Measurements from ENCODE around the gene KIF22. TPM values are rescaled to one million over a fixed set of nuclear protein-coding genes. Genes with fewer than 3 reads are reported as not detected.

The KIF22 gene
- polyA plus RNA-seq, 1 donor: 31.7 TPM

- DNase-seq: no peak
Measured at GRCh38 chr16:29842732-29843346, 52.3 kb downstream of the KIF22 start.

DNA sequence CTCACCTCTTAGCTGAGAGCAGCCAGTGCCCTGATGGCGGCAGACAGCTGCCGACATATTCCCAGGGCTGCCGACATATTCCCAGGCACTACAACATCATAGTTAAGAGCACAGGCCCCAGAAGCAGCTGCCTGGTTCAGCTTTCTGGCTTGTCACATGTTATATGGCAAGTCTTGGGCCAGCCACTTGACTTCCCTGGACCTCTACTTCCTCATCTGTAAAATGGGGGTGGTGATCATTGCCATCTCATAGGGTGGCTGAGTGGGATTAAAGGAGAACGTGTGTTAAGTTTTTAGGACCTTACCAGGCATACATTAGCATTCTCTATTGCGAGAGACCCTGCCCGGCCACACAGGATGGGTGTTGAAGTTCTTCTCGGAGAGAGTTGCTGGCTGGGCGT is 53.4 kb downstream of the KIF22 start:
- no peak for DNase-seq

DNA sequence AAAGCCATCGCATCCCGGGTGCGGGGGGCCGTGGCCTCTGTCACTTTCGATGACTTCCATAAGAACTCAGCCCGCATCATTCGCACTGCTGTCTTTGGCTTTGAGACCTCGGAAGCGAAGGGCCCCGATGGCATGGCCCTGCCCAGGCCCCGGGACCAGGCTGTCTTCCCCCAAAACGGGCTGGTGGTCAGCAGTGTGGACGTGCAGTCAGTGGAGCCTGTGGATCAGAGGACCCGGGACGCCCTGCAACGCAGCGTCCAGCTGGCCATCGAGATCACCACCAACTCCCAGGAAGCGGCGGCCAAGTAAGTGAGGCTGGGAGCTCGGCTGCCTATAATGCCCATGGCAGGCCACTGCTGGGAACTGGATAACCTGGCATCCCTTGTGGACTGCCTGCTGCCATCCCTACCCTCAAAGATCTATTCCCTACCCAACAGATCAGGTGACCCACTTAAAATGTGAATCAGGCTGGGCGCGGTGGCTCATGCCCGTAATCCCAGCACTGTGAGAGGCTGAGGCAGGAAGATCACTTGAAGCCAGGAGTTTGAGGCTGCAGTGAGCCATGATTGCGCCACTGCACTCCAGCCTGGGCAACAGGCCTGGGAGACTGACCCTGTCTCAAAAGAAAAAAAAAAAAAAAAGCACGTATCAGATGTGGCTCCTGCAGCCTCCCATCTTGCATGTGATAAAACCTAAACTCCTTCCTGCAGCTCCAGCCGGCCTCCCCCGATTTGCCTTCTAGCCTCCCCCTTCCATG is 54.2 kb downstream of the KIF22 start:
- DNase-seq: no peak

DNA sequence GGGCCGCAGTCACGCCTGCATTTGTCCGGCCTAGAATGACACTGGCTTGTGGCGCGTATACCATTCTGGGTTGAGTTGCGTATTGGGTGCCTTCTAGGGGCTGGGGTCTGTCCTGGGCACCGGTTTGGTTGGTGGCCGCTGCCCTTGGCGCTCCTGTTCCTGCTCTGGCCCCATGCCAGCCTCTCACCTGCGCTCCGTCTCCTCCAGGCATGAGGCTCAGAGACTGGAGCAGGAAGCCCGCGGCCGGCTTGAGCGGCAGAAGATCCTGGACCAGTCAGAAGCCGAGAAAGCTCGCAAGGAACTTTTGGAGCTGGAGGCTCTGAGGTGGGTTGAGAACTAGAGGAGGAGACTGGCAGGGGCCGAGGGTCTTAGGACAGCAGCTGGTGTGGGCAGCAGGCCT is 55.1 kb downstream of the KIF22 start:
- DNase-seq: no peak

- peak; percentile 57 for DNase-seq
Measured at GRCh38 chr16:29848420-29849297, 58.1 kb downstream of the KIF22 start.

- DNase-seq: no peak
Measured at GRCh38 chr16:29849505-29849904, 59.0 kb downstream of the KIF22 start.

DNA sequence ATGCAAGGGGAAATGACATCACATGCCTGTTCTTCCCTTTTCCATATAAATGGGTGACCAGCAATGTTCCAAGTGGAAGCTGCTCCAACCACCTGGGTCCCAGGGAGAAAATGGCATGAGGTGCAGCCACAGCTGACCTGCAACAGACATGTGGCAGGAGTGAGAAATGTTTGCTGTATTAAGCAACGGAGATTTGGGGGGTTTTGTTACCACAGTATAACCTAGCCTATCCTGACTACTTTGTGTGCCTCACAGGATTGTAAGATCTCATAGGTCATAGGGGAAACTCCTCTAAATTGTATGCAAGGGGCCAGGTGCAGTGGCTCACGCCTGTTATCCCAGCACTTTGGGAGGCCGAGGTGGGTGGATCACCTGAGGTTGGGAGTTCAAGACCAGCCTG is 60.4 kb downstream of the KIF22 start:
- no peak for DNase-seq

DNA sequence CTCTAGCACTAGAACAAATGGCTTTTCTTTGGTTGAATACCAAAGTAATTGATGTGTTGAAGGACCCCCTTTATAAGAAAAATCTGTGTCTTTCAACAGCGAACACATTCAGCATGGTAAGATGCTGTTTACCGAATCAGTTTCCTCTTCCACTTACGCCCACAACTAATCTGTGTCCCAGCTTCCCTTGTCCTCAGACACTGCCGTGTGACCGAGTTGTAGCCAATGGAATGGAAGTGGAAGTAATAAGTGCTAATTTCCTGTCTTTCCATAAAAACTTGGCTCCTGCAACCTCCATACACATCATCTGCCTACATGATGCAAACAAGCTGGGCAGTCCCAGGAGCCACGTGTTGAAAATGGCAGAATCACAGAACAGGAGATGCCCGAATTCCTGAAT is 62.1 kb downstream of the KIF22 start:
- peak; percentile 42 for DNase-seq

DNA sequence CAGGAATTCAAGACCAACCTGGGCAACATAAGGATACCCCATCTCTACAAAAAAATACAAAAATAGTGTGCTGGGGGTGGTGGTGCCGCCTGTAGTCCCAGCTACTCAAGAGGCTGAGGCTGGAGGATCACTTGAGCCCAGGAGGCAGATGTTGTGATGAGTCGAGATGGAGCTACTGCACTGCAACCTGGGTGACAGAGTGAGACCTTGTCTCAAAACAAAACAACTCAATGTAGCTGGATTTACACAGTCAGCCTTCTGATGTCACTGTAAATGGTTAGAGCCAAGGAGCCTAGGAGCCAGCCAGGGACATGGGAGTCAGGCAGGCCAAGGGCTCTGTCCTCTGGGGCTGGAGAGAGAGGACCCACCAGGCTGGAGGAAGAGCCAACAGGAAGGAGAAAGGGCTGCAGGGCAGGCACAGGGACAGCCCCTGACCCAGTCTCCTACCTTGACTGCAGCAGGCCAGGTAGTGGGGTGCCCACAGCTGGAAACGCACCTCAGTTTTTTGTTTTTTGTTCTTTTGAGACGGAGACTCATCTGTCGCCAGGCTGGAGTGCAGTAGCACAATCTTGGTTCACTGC is 64.1 kb downstream of the KIF22 start:
- no peak for DNase-seq

Other genes with a start within 250 kb of the KIF22 start
- gene SPN, start 127.5 kb upstream of the KIF22 start, polyA plus RNA-seq (ENCODE audit: insufficient read length): 1.3 TPM
- gene QPRT, start 111.6 kb upstream of the KIF22 start, polyA plus RNA-seq (ENCODE audit: insufficient read length): 80.1 TPM
- gene C16orf54, start 44.8 kb upstream of the KIF22 start, polyA plus RNA-seq (ENCODE audit: insufficient read length): 0.43 TPM
- not detected for gene ZG16, start 12.5 kb upstream of the KIF22 start, polyA plus RNA-seq (ENCODE audit: insufficient read length)
- gene MAZ, start 15.8 kb downstream of the KIF22 start, polyA plus RNA-seq (ENCODE audit: insufficient read length): 270 TPM
- gene PRRT2, start 21.4 kb downstream of the KIF22 start, polyA plus RNA-seq (ENCODE audit: insufficient read length): 13.3 TPM
- gene PAGR1, start 25.4 kb downstream of the KIF22 start, polyA plus RNA-seq (ENCODE audit: insufficient read length): 27.8 TPM
- 26.5 TPM for gene MVP, start 29.7 kb downstream of the KIF22 start, polyA plus RNA-seq (ENCODE audit: insufficient read length)
- 41.9 TPM for gene CDIPT, start 72.5 kb downstream of the KIF22 start, polyA plus RNA-seq (ENCODE audit: insufficient read length)
- gene SEZ6L2, start 108.8 kb downstream of the KIF22 start, polyA plus RNA-seq (ENCODE audit: insufficient read length): 3.3 TPM
- gene ASPHD1, start 109.7 kb downstream of the KIF22 start, polyA plus RNA-seq (ENCODE audit: insufficient read length): 1.0 TPM
- gene KCTD13, start 135.5 kb downstream of the KIF22 start, polyA plus RNA-seq (ENCODE audit: insufficient read length): 14.0 TPM
- 61.2 TPM for gene TMEM219, start 171.3 kb downstream of the KIF22 start, polyA plus RNA-seq (ENCODE audit: insufficient read length)
- gene TAOK2, start 183.1 kb downstream of the KIF22 start, polyA plus RNA-seq (ENCODE audit: insufficient read length): 36.0 TPM
- 16.4 TPM for gene HIRIP3, start 204.9 kb downstream of the KIF22 start, polyA plus RNA-seq (ENCODE audit: insufficient read length)
- 43.7 TPM for gene INO80E, start 205.5 kb downstream of the KIF22 start, polyA plus RNA-seq (ENCODE audit: insufficient read length)
- gene DOC2A, start 220.3 kb downstream of the KIF22 start, polyA plus RNA-seq (ENCODE audit: insufficient read length): 1.4 TPM
- gene C16orf92, start 232.4 kb downstream of the KIF22 start, polyA plus RNA-seq (ENCODE audit: insufficient read length): not detected
- 1.6 TPM for gene TLCD3B, start 240.5 kb downstream of the KIF22 start, polyA plus RNA-seq (ENCODE audit: insufficient read length)